Peyer's patch (tissue), 4 donors: Measurements from ENCODE around the gene CALM3.

Source experiments
- CTCF ChIP-seq, 6 experiments: fragments of 450-650 bp in 4 of 6; fragments of 200-600 bp in 2 of 6; sonication (generic) in 1 of 6; IDR thresholded peaks; one replicate each; pipeline ENCODE4 v1.5.1; 2017 to 2019; ENCODE audit warnings: antibody characterized with exemption in 6 of 6, mild to moderate bottlenecking in 3 of 6, moderate library complexity in 1 of 6
- POLR2A ChIP-seq, 2 donors: fragments of 450-650 bp; IDR thresholded peaks; one replicate each; pipeline ENCODE4 v1.5.1; 2017; ENCODE audit warnings: antibody characterized with exemption in 2 of 2, mild to moderate bottlenecking in 2 of 2, moderate library complexity in 2 of 2

GRCh38 chr19:46586294-46586693, 14.8 kb upstream of the CALM3 start:
- TF ChIP-seq POLR2A (IDR thresholded peaks at IDR 0.05): no peak
- TF ChIP-seq CTCF (IDR thresholded peaks at IDR 0.05): no peak
